ENCODE results near the gene HIPK4. TPM values are rescaled to one million over a fixed set of nuclear protein-coding genes. Genes with fewer than 3 reads are reported as not detected.

The HIPK4 gene
- total and polyA plus RNA-seq, 4 donors: 0.02 to 0.17 TPM; not detected in 2

- TF ChIP-seq ZBTB33 (IDR thresholded peaks at IDR 0.05): no peak
Observed at GRCh38 chr19:40412866-40413265, 22.9 kb upstream of the HIPK4 start (continued).

GRCh38 chr19:40411958-40412499 is 22.0 kb upstream of the HIPK4 start:
- no peaks in the 10 kb centered on the region for H3K9me3 ChIP-seq (ENCODE audit: control insufficient read depth in 4 of 4, low read length in 3 of 4)
- no peak overlapping the region for H3K9ac ChIP-seq (ENCODE audit: low read depth in 1 of 2, low read length in 2 of 2)
- H3K36me3 ChIP-seq (ENCODE audit: control insufficient read depth in 4 of 4, insufficient read depth in 3 of 4, low read depth in 1 of 4, low read length in 3 of 4): no peaks in the 10 kb centered on the region
- no peak overlapping the region for H3K27ac ChIP-seq (ENCODE audit: low read depth in 1 of 2, low read length in 2 of 2)
- H3K27me3 ChIP-seq (ENCODE audit: control insufficient read depth in 4 of 4, insufficient read depth in 4 of 4, low read length in 3 of 4): no peaks in the 10 kb centered on the region
- peaks cover 0 to 6% (median 0%) of the 10 kb centered on the region in 4 donors for H3K4me1 ChIP-seq (ENCODE audit: control insufficient read depth in 4 of 4, insufficient read depth in 4 of 4, low read length in 3 of 4)
- 74% methylated on average over 8 of the region's 8 CpGs for WGBS
- H3K4me3 ChIP-seq (ENCODE audit: low read depth in 1 of 3, low read length in 3 of 3): no peak overlapping the region
- TF ChIP-seq REST (IDR thresholded peaks at IDR 0.05) (no peak), NR2F2 (IDR thresholded peaks at IDR 0.05) (no peak), TAF1 (conservative IDR thresholded peaks at IDR 0.05) (no peak), FOXA2 (IDR thresholded peaks at IDR 0.05) (no peak), ZBTB33 (IDR thresholded peaks at IDR 0.05) (no peak), RXRA (IDR thresholded peaks at IDR 0.05) (no peak), GABPA (IDR thresholded peaks at IDR 0.05 in 1 of 2, conservative IDR thresholded peaks at IDR 0.05 in 1 of 2) (no peak), MAX (IDR thresholded peaks at IDR 0.05) (no peak), RAD21 (IDR thresholded peaks at IDR 0.05) (no peak), HNF4G (IDR thresholded peaks at IDR 0.05) (no peak), SP1 (IDR thresholded peaks at IDR 0.05) (no peak), FOXA1 (IDR thresholded peaks at IDR 0.05) (no peak), CTCF (IDR thresholded peaks at IDR 0.05; ENCODE audit: low read depth, low read length, missing input control) (no peak), EGR1 (IDR thresholded peaks at IDR 0.05; ENCODE audit: low read depth in 2 of 2) (no peak), HNF4A (conservative IDR thresholded peaks at IDR 0.05) (no peak), ATF3 (IDR thresholded peaks at IDR 0.05) (no peak)
- no peak for DNase-seq (ENCODE audit: low spot score)

All from liver (tissue), 9 donors.